WTC11 (cell line): Measurements from ENCODE around the gene GNG4. TPM values are rescaled to one million over a fixed set of nuclear protein-coding genes. Genes with fewer than 3 reads are reported as not detected.

Source experiments
- ATAC-seq: fragments of 200-7000 bp; cut with Tn5 transposase; 2 replicates; pipeline ENCODE4 v1.10.0; 2021; ENCODE audit warnings: mild to moderate bottlenecking, moderate library complexity
- CTCF ChIA-PET: fragments of 300-600 bp; sonication (Branson Sonifier 250); formaldehyde crosslinking; loops from one replicate; lab custom pipeline; 2021; ENCODE audit warnings: antibody characterized with exemption; lab: Charles Lee
- POLR2A ChIA-PET: fragments of 350-600 bp; sonication (Branson Sonifier 250); formaldehyde crosslinking; loops from one replicate; lab custom pipeline; 2021; ENCODE audit warnings: antibody characterized with exemption; lab: Charles Lee
- DNase-seq: peaks from one replicate; pipeline ENCODE4 v3.0.0; 2021; ENCODE audit warnings: low spot score
- H3K27ac Mint-ChIP-seq: 2 replicates; pipeline ENCODE4 v1.8.0; 2021; ENCODE audit warnings: mixed read lengths
- H3K27me3 Mint-ChIP-seq: 2 replicates; pipeline ENCODE4 v1.8.0; 2021; ENCODE audit warnings: low read depth, mild to moderate bottlenecking, moderate library complexity, mixed read lengths
- H3K36me3 Mint-ChIP-seq: 2 replicates; pipeline ENCODE4 v1.8.0; 2021; ENCODE audit warnings: mixed read lengths
- H3K4me1 Mint-ChIP-seq: 2 replicates; pipeline ENCODE4 v1.8.0; 2022; ENCODE audit warnings: mixed read lengths
- H3K4me3 Mint-ChIP-seq: 2 replicates; pipeline ENCODE4 v1.8.0; 2021; ENCODE audit warnings: mild to moderate bottlenecking, moderate library complexity, mixed read lengths
- H3K9me3 Mint-ChIP-seq: 2 replicates; pipeline ENCODE4 v1.8.0; 2021; ENCODE audit warnings: mixed read lengths
- CREB1 ChIP-seq: sonication (generic); formaldehyde crosslinking; IDR thresholded peaks from 2 replicates; pipeline ENCODE4 v1.8.0; 2023; ENCODE audit warnings: mild to moderate bottlenecking, missing genetic modification reagents
- E2F5 ChIP-seq: sonication (generic); formaldehyde crosslinking; IDR thresholded peaks from 2 replicates; pipeline ENCODE4 v1.8.1; 2022; ENCODE audit warnings: mild to moderate bottlenecking, moderate library complexity, missing genetic modification reagents
- ETV6 ChIP-seq: sonication (generic); formaldehyde crosslinking; IDR thresholded peaks from 2 replicates; pipeline ENCODE4 v1.8.1; 2022; ENCODE audit warnings: mild to moderate bottlenecking, missing genetic modification reagents
- GABPB1 ChIP-seq: sonication (generic); formaldehyde crosslinking; IDR thresholded peaks from 2 replicates; pipeline ENCODE4 v1.8.1; 2023; ENCODE audit warnings: mild to moderate bottlenecking, missing genetic modification reagents
- HMGA2 ChIP-seq: fragments of 250-450 bp; sonication (Bioruptor Pico); IDR thresholded peaks from 2 replicates; pipeline ENCODE4 v1.4.0; 2021; ENCODE audit warnings: mild to moderate bottlenecking, moderate library complexity
- NFE2L1 ChIP-seq: sonication (generic); formaldehyde crosslinking; IDR thresholded peaks from 2 replicates; pipeline ENCODE4 v1.8.1; 2023; ENCODE audit warnings: missing genetic modification reagents
- NFYB ChIP-seq: sonication (generic); formaldehyde crosslinking; conservative IDR thresholded peaks from 2 replicates; pipeline ENCODE4 v1.8.0; 2022; ENCODE audit warnings: low read depth, missing genetic modification reagents
- RELA ChIP-seq: sonication (generic); formaldehyde crosslinking; IDR thresholded peaks from 2 replicates; pipeline ENCODE4 v1.8.1; 2022; ENCODE audit warnings: missing genetic modification reagents, mild to moderate bottlenecking, borderline replicate concordance
- STAT6 ChIP-seq: sonication (generic); formaldehyde crosslinking; conservative IDR thresholded peaks from 2 replicates; pipeline ENCODE4 v1.8.1; 2023; ENCODE audit warnings: mild to moderate bottlenecking, low read depth, missing genetic modification reagents, moderate library complexity
- ZBTB21 ChIP-seq: sonication (generic); formaldehyde crosslinking; IDR thresholded peaks from 2 replicates; pipeline ENCODE4 v1.8.1; 2023; ENCODE audit warnings: mild to moderate bottlenecking, missing genetic modification reagents, borderline replicate concordance
- ZNF317 ChIP-seq: sonication (generic); formaldehyde crosslinking; IDR thresholded peaks from 2 replicates; pipeline ENCODE4 v1.8.1; 2023; ENCODE audit warnings: low read depth, mild to moderate bottlenecking, moderate library complexity, missing genetic modification reagents, borderline replicate concordance
- total RNA-seq: library from RNA; stranded (reverse); gene quantifications from 3 replicates; pipeline ENCODE4 v1.2.3, GENCODE V29; 2021
- TF ChIP-seq, protein P1 (sequence below): fragments of 200-600 bp; IDR thresholded peaks from 2 replicates; pipeline ENCODE4 v1.8.0; 2022; ENCODE audit warnings: antibody characterized with exemption
- TF ChIP-seq, protein P2 (sequence below): sonication (generic); formaldehyde crosslinking; conservative IDR thresholded peaks from 2 replicates; pipeline ENCODE4 v1.8.1; 2022; ENCODE audit warnings: mild to moderate bottlenecking, missing genetic modification reagents
- TF ChIP-seq, protein P3 (sequence below): sonication (generic); formaldehyde crosslinking; IDR thresholded peaks from 2 replicates; pipeline ENCODE4 v1.8.1; 2023; ENCODE audit warnings: mild to moderate bottlenecking, missing genetic modification reagents

Gene GNG4
- total RNA-seq, 1 experiment from 2014 or later, result 38.3 TPM

GRCh38 chr1:235657269-235657668 lies 7.7 kb upstream of the GNG4 start (continued):
- TF ChIP-seq E2F5 (CRISPR knock-in tag) (no peak), ZBTB21 (CRISPR knock-in tag) (no peak), GABPB1 (CRISPR knock-in tag) (no peak), ZNF317 (CRISPR knock-in tag) (no peak), HMGA2 (no peak), NFE2L1 (CRISPR knock-in tag) (no peak), STAT6 (CRISPR knock-in tag) (no peak), CREB1 (CRISPR knock-in tag) (no peak)
- TF ChIP-seq, protein P1, sequence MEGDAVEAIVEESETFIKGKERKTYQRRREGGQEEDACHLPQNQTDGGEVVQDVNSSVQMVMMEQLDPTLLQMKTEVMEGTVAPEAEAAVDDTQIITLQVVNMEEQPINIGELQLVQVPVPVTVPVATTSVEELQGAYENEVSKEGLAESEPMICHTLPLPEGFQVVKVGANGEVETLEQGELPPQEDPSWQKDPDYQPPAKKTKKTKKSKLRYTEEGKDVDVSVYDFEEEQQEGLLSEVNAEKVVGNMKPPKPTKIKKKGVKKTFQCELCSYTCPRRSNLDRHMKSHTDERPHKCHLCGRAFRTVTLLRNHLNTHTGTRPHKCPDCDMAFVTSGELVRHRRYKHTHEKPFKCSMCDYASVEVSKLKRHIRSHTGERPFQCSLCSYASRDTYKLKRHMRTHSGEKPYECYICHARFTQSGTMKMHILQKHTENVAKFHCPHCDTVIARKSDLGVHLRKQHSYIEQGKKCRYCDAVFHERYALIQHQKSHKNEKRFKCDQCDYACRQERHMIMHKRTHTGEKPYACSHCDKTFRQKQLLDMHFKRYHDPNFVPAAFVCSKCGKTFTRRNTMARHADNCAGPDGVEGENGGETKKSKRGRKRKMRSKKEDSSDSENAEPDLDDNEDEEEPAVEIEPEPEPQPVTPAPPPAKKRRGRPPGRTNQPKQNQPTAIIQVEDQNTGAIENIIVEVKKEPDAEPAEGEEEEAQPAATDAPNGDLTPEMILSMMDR, result no peak
- TF ChIP-seq, protein P2, sequence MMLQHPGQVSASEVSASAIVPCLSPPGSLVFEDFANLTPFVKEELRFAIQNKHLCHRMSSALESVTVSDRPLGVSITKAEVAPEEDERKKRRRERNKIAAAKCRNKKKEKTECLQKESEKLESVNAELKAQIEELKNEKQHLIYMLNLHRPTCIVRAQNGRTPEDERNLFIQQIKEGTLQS (CRISPR knock-in tag), result no peak

DNA sequence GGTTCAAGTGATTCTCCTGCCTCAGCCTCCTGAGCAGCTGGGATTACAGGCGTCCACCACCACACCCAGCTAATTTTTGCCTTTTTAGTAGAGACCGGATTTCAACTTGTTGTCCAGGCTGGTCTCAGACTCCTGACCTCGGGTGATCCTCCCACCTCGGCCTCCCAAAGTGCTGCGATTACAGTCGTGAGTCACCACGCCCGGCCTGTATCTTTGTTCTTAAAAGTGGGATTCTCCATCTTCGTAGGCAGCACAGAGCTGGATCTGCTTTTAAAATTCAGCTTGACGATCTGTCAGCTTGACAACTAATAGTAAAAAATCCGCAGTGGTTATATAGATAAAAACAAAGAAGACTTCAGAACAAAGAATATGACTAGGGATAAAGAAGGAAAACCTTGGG lies 2.8 kb upstream of the GNG4 start:
- Mint-ChIP-seq H3K27me3 (peaks cover 21% of the 10 kb centered on the region), H3K4me1 (peaks cover 40% of the 10 kb centered on the region), H3K4me3 (no peak overlapping the region), H3K36me3 (no peaks in the 10 kb centered on the region), H3K27ac (no peak overlapping the region; the same call in 1 of the 2 replicates), H3K9me3 (no peaks in the 10 kb centered on the region)
- ATAC-seq (no peak), DNase-seq (no peak)
- ChIA-PET CTCF (interaction anchor here (1.7 kb wide), 1 partner anchor 54 kb away, joined by 5 read pairs; no protein-coding TSS in a partner anchor), POLR2A (no interaction called here)
- TF ChIP-seq NFYB (CRISPR knock-in tag), result no peak

DNA sequence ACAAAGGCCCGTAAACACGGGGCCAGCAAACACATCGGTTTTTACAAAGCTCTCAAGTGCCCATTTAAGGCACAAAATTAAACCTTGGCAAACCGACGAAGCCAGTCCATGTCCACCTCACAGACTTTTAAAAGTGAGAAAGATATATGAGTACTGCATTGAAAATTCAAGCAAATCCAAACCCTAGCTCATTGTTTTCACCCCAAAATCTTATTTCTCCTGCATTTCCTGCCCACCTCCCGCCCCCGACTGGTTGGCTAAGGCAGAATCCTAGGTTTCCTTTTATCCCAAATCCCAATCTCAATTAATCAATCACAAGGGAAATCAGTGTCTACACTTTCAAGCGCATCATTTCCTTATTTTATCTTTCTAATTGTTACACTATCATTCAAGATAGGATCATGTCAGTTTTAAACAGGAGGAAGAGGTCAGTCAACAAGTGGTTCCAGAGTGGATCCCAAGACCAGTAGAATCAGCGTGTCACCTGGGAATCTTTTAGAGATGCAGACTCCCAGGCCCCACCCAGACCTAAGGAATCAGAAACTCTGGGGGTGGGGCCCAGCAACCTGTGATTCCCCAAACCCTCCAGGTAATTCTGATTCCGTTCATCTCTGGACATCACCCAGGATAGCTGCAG lies 1.7 kb upstream of the GNG4 start:
- H3K27me3 Mint-ChIP-seq, result peaks cover 21% of the 10 kb centered on the region
- peak overlapping the region; percentile 96 for H3K27ac Mint-ChIP-seq
- no peak for DNase-seq
- peak overlapping the region; percentile 91 for H3K4me3 Mint-ChIP-seq
- no peaks in the 10 kb centered on the region for H3K9me3 Mint-ChIP-seq
- ChIA-PET POLR2A (interaction anchor here (1.1 kb wide), 1 partner anchor 8 kb away, joined by 4 read pairs; no protein-coding TSS in a partner anchor), CTCF (interaction anchor here (0.8 to 1.7 kb wide), 5 partner anchors 50 to 192 kb away, joined by 3 to 5 read pairs (median 3); partner anchors contain the start of gene B3GALNT2)
- no peak for TF ChIP-seq ETV6 (CRISPR knock-in tag)
- TF ChIP-seq, protein P3, sequence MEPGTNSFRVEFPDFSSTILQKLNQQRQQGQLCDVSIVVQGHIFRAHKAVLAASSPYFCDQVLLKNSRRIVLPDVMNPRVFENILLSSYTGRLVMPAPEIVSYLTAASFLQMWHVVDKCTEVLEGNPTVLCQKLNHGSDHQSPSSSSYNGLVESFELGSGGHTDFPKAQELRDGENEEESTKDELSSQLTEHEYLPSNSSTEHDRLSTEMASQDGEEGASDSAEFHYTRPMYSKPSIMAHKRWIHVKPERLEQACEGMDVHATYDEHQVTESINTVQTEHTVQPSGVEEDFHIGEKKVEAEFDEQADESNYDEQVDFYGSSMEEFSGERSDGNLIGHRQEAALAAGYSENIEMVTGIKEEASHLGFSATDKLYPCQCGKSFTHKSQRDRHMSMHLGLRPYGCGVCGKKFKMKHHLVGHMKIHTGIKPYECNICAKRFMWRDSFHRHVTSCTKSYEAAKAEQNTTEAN (CRISPR knock-in tag), result no peak
- TF ChIP-seq RELA (CRISPR knock-in tag), result no peak
- H3K36me3 Mint-ChIP-seq, result no peaks in the 10 kb centered on the region
- H3K4me1 Mint-ChIP-seq, result peaks cover 43% of the 10 kb centered on the region
- ATAC-seq, result no peak
